ENCODE measurements around the gene GRM5.
A peak's percentile ranks its signal among the peaks of the same experiment; 100 is the strongest.
"Not testable (repeated sequence)": the region's sequence is repeated elsewhere in the genome, so short reads cannot be mapped to it uniquely, and the experiment has no call there.

GRM5 gene

GRCh38 chr11:88484873-88485621 lies 580.7 kb downstream of the GRM5 start:
- DNase-seq = no peak

- no peak for DNase-seq
Observed at GRCh38 chr11:88482871-88483301, 582.9 kb downstream of the GRM5 start.

GRCh38 chr11:88480223-88480622 lies 585.6 kb downstream of the GRM5 start:
- peak; percentile 3 for DNase-seq

- DNase-seq = no peak
Observed at GRCh38 chr11:88478136-88478815, 587.5 kb downstream of the GRM5 start.

GRCh38 chr11:88475991-88476418 lies 589.8 kb downstream of the GRM5 start:
- DNase-seq = no peak

- DNase-seq = no peak
Observed at GRCh38 chr11:88474655-88475054, 591.1 kb downstream of the GRM5 start.

GRCh38 chr11:88469561-88470225 lies 596.1 kb downstream of the GRM5 start:
- DNase-seq = no peak

GRCh38 chr11:88464528-88464927 lies 601.3 kb downstream of the GRM5 start:
- no peak for DNase-seq

- not testable (repeated sequence) for DNase-seq
Observed at GRCh38 chr11:88463301-88463700, 602.5 kb downstream of the GRM5 start.

GRCh38 chr11:88458047-88458446 lies 607.7 kb downstream of the GRM5 start:
- DNase-seq = not testable (repeated sequence)

- no peak for DNase-seq
Observed at GRCh38 chr11:88455974-88456373, 609.8 kb downstream of the GRM5 start.

- DNase-seq = no peak
Observed at GRCh38 chr11:88454881-88455280, 610.9 kb downstream of the GRM5 start.

Measured in GOT3 (cell line).